ENCODE data around the gene DCDC1.

The DCDC1 gene

DNA sequence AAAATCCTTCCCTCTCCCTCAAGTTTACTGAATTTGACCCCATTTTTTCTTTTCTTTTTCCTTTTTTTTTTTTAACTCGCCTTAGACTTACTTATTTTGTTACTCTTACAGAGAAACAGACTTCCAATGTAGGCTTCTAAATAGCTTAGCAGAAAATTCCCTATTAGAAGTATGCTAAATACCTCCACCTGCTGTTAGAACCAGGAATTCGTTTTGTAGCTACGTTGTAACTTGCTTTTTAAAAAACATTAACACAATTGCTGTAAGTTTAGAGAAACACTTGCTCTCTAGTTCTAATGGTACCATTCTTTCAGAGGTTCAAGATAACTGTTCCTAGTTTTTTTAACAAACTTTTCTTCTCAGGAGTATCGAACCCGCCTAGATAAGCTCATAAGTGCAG is 324.2 kb downstream of the DCDC1 start:
- TF ChIP-seq, protein P1, sequence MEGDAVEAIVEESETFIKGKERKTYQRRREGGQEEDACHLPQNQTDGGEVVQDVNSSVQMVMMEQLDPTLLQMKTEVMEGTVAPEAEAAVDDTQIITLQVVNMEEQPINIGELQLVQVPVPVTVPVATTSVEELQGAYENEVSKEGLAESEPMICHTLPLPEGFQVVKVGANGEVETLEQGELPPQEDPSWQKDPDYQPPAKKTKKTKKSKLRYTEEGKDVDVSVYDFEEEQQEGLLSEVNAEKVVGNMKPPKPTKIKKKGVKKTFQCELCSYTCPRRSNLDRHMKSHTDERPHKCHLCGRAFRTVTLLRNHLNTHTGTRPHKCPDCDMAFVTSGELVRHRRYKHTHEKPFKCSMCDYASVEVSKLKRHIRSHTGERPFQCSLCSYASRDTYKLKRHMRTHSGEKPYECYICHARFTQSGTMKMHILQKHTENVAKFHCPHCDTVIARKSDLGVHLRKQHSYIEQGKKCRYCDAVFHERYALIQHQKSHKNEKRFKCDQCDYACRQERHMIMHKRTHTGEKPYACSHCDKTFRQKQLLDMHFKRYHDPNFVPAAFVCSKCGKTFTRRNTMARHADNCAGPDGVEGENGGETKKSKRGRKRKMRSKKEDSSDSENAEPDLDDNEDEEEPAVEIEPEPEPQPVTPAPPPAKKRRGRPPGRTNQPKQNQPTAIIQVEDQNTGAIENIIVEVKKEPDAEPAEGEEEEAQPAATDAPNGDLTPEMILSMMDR (IDR thresholded peaks at IDR 0.05; ENCODE audit: unreplicated experiment in 3 of 3) = peak; percentile 13 to 38 (median 20)
- Mint-ChIP-seq H3K4me1 (no peaks in the 10 kb centered on the region), H3K27ac (no peak overlapping the region), H3K9me3 (peaks cover under 1% of the 10 kb centered on the region), H3K27me3 (ENCODE audit: low read depth) (peaks cover 6% of the 10 kb centered on the region), H3K36me3 (ENCODE audit: low read depth) (no peaks in the 10 kb centered on the region), H3K4me3 (no peak overlapping the region)

- no peak overlapping the region for H3K27ac Mint-ChIP-seq
- H3K4me3 Mint-ChIP-seq = no peak overlapping the region
- H3K4me1 Mint-ChIP-seq = no peaks in the 10 kb centered on the region
- H3K9me3 Mint-ChIP-seq = no peaks in the 10 kb centered on the region
- no peaks in the 10 kb centered on the region for H3K36me3 Mint-ChIP-seq (ENCODE audit: low read depth)
- TF ChIP-seq, protein P1 (IDR thresholded peaks at IDR 0.05; ENCODE audit: unreplicated experiment in 3 of 3) = no peak
- H3K27me3 Mint-ChIP-seq (ENCODE audit: low read depth) = no peaks in the 10 kb centered on the region
Observed at GRCh38 chr11:31030138-31030792, 339.3 kb downstream of the DCDC1 start.

DNA sequence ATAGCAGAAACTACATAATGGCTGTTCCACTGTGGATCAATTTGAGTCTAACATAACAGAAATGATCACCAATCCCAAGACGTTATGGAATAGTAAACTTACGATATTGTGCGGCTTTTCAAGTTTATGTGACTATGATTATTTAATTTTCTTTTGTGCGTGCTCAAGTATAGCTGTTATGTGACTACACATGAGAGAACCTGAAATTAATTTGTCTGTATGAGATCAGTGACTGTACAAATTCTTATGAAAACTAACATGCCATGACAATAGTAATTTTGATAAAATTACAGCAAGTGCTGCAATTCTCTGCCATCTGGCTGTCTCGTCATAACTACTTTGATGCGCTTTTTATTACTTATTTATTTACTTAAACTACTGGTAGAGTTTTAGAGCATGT is 343.2 kb downstream of the DCDC1 start:
- TF ChIP-seq, protein P1 (IDR thresholded peaks at IDR 0.05; ENCODE audit: unreplicated experiment in 3 of 3) = no peak
- H3K4me3 Mint-ChIP-seq = no peak overlapping the region
- H3K4me1 Mint-ChIP-seq = no peaks in the 10 kb centered on the region
- H3K27ac Mint-ChIP-seq = no peak overlapping the region
- no peaks in the 10 kb centered on the region for H3K9me3 Mint-ChIP-seq
- no peaks in the 10 kb centered on the region for H3K27me3 Mint-ChIP-seq (ENCODE audit: low read depth)
- no peaks in the 10 kb centered on the region for H3K36me3 Mint-ChIP-seq (ENCODE audit: low read depth)

DNA sequence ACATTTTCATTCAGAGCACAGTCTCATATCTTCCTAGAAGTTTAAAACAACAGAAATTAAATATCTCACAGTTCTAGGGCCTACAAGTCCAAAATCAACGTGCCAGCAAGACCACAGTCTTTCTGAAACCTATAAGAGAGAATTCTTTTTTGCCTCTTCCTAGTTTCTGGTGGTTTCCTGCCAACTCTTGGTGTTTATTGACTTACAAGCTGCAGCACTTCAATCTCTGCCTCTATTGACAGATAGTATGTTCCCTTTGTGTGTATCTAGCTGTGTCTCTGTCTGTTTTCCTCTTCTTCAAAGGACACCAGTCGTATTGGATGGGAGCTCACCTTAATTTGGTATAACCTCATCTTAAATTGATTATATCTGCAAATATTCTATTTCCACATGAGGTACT is 347.5 kb downstream of the DCDC1 start:
- H3K4me3 Mint-ChIP-seq = no peak overlapping the region
- H3K9me3 Mint-ChIP-seq = no peaks in the 10 kb centered on the region
- H3K27me3 Mint-ChIP-seq (ENCODE audit: low read depth) = no peaks in the 10 kb centered on the region
- H3K36me3 Mint-ChIP-seq (ENCODE audit: low read depth) = no peaks in the 10 kb centered on the region
- H3K4me1 Mint-ChIP-seq = no peaks in the 10 kb centered on the region
- no peak overlapping the region for H3K27ac Mint-ChIP-seq
- TF ChIP-seq, protein P1 (IDR thresholded peaks at IDR 0.05; ENCODE audit: unreplicated experiment in 3 of 3) = no peak

- H3K36me3 Mint-ChIP-seq (ENCODE audit: low read depth) = no peaks in the 10 kb centered on the region
- no peaks in the 10 kb centered on the region for H3K27me3 Mint-ChIP-seq (ENCODE audit: low read depth)
- no peaks in the 10 kb centered on the region for H3K4me1 Mint-ChIP-seq
- H3K27ac Mint-ChIP-seq = no peak overlapping the region
- H3K9me3 Mint-ChIP-seq = no peaks in the 10 kb centered on the region
- TF ChIP-seq, protein P1 (IDR thresholded peaks at IDR 0.05; ENCODE audit: unreplicated experiment in 3 of 3) = no peak
- H3K4me3 Mint-ChIP-seq = no peak overlapping the region
Observed at GRCh38 chr11:31019786-31020185, 349.8 kb downstream of the DCDC1 start.

- no peaks in the 10 kb centered on the region for H3K36me3 Mint-ChIP-seq (ENCODE audit: low read depth)
- peaks cover 3% of the 10 kb centered on the region for H3K27me3 Mint-ChIP-seq (ENCODE audit: low read depth)
- TF ChIP-seq, protein P1 (IDR thresholded peaks at IDR 0.05; ENCODE audit: unreplicated experiment in 3 of 3) = no peak
- no peak overlapping the region for H3K27ac Mint-ChIP-seq
- no peak overlapping the region for H3K4me3 Mint-ChIP-seq
- H3K4me1 Mint-ChIP-seq = no peaks in the 10 kb centered on the region
- H3K9me3 Mint-ChIP-seq = no peaks in the 10 kb centered on the region
Observed at GRCh38 chr11:31005202-31005601, 364.3 kb downstream of the DCDC1 start.

Data from nephron (organoid).